KMS-11 (cell line): ENCODE measurements around the gene ATG101.

ENCODE experiments used
- H2AFZ ChIP-seq: fragments of 200-600 bp; sonication (generic); 2 replicates; pipeline ENCODE4 v1.6.1; 2016; ENCODE audit warnings: antibody characterized with exemption, mixed run types, low read depth
- H3K27ac ChIP-seq: fragments of 200-600 bp; sonication (generic); 2 replicates; pipeline ENCODE4 v1.6.1; 2016; ENCODE audit warnings: mild to moderate bottlenecking, mixed run types
- H3K27me3 ChIP-seq: fragments of 200-600 bp; sonication (generic); 2 replicates; pipeline ENCODE4 v1.6.1; 2017; ENCODE audit warnings: mild to moderate bottlenecking, low read depth, mixed run types, moderate library complexity; ENCODE audit not compliant: insufficient read depth
- H3K36me3 ChIP-seq: fragments of 200-600 bp; sonication (generic); 2 replicates; pipeline ENCODE4 v1.6.1; 2017; ENCODE audit warnings: mild to moderate bottlenecking, mixed run types; ENCODE audit not compliant: insufficient read depth
- H3K4me1 ChIP-seq: fragments of 200-600 bp; sonication (generic); 2 replicates; pipeline ENCODE4 v1.6.1; 2016; ENCODE audit warnings: mild to moderate bottlenecking, low read depth, mixed run types; ENCODE audit not compliant: poor library complexity, severe bottlenecking
- H3K4me2 ChIP-seq: fragments of 200-600 bp; sonication (generic); 2 replicates; pipeline ENCODE4 v1.7.0; 2016; ENCODE audit warnings: mild to moderate bottlenecking, mixed run types
- H3K4me3 ChIP-seq: fragments of 200-600 bp; sonication (generic); IDR thresholded peaks from 2 replicates; pipeline ENCODE4 v1.6.1; 2017; ENCODE audit warnings: low read depth, low read length, mixed read lengths; ENCODE audit not compliant: insufficient read depth
- H3K79me2 ChIP-seq: fragments of 200-600 bp; sonication (generic); 2 replicates; pipeline ENCODE4 v1.6.1; 2016; ENCODE audit warnings: low read depth, mixed run types; ENCODE audit not compliant: insufficient read depth
- H3K9ac ChIP-seq: fragments of 200-600 bp; sonication (generic); 2 replicates; pipeline ENCODE4 v1.6.1; 2016; ENCODE audit warnings: mild to moderate bottlenecking, mixed run types
- H4K20me1 ChIP-seq: fragments of 200-600 bp; sonication (generic); 2 replicates; pipeline ENCODE4 v1.6.1; 2016; ENCODE audit warnings: mild to moderate bottlenecking, mixed run types; ENCODE audit not compliant: insufficient read depth
- TF ChIP-seq, protein P1 (sequence below): fragments of 200-600 bp; sonication (generic); conservative IDR thresholded peaks from 2 replicates; pipeline ENCODE4 v1.6.1; 2017; ENCODE audit warnings: low read depth, mild to moderate bottlenecking, antibody characterized with exemption, low read length, moderate library complexity, mixed read lengths

ATG101 gene

DNA sequence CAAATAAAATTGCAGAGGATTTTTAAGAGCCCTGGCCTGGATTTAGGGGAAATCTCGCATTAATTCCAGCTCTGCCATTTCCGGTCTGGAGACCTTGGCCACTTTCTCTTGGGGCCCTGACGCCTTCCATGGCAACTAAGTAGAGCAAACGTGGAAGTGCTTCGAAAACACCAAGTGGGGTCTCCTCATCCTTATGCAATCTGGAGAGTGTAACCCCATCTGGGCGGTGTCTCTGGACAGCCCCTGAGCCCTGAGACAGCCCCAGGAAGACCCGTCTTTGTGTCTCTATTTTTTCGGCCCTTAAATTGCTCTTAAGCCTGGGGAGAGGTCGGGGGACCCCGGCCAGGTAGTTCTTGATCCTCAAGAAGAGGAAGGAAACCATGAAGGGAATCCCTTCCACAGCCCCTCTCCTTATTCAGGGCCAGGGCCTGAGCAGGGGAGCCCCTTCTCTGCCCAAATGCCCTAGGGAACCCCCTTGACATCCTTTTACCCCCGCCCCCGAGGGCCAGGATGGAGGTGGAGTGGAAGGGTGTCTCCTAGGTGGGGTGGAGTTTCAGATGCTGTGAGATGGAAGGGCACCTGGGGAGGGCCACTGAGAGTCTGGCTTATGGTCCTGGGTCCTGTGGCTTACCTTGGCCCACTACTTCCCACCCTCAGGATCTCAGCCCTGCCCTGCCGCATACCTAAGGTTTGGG lies 36.2 kb upstream of the ATG101 start:
- peaks cover 42% of the 10 kb centered on the region for H3K4me1 ChIP-seq
- peak overlapping the region; percentile 74 for H3K9ac ChIP-seq
- peak overlapping the region; percentile 83 for H2AFZ ChIP-seq
- TF ChIP-seq, protein P1, sequence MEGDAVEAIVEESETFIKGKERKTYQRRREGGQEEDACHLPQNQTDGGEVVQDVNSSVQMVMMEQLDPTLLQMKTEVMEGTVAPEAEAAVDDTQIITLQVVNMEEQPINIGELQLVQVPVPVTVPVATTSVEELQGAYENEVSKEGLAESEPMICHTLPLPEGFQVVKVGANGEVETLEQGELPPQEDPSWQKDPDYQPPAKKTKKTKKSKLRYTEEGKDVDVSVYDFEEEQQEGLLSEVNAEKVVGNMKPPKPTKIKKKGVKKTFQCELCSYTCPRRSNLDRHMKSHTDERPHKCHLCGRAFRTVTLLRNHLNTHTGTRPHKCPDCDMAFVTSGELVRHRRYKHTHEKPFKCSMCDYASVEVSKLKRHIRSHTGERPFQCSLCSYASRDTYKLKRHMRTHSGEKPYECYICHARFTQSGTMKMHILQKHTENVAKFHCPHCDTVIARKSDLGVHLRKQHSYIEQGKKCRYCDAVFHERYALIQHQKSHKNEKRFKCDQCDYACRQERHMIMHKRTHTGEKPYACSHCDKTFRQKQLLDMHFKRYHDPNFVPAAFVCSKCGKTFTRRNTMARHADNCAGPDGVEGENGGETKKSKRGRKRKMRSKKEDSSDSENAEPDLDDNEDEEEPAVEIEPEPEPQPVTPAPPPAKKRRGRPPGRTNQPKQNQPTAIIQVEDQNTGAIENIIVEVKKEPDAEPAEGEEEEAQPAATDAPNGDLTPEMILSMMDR, result no peak
- H3K36me3 ChIP-seq, result no peaks in the 10 kb centered on the region
- H4K20me1 ChIP-seq, result no peaks in the 10 kb centered on the region
- H3K79me2 ChIP-seq, result no peaks in the 10 kb centered on the region
- H3K27me3 ChIP-seq, result no peaks in the 10 kb centered on the region
- H3K4me2 ChIP-seq, result peak overlapping the region; percentile 99
- H3K4me3 ChIP-seq, result no peak overlapping the region
- peak overlapping the region; percentile 34; the same call in 1 of the 2 replicates for H3K27ac ChIP-seq

DNA sequence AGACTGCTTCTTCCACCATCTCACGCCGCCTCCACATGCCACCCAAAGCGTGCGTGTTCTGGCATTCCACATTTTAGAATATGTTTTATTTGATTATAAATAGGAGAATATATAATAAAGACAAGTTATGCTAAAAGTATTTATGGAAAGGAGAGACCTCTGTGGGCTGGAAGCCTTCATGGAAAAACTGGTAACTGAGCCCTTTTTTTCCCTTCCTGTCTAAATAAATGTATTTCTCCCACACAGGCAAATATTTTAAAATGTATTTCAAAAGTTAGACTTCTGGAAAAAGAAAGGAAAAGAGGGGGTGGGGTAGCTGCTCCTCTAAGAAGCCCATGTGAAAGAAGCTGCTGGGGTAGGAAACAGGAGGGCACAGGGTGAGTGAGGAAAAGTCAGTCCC lies 34.6 kb upstream of the ATG101 start:
- H2AFZ ChIP-seq, result no peak overlapping the region
- H3K4me1 ChIP-seq, result peaks cover 35% of the 10 kb centered on the region
- no peaks in the 10 kb centered on the region for H3K79me2 ChIP-seq
- no peak overlapping the region for H3K4me3 ChIP-seq
- no peaks in the 10 kb centered on the region for H3K36me3 ChIP-seq
- TF ChIP-seq, protein P1, result no peak
- H3K9ac ChIP-seq, result no peak overlapping the region
- no peaks in the 10 kb centered on the region for H3K27me3 ChIP-seq
- H4K20me1 ChIP-seq, result no peaks in the 10 kb centered on the region
- H3K27ac ChIP-seq, result no peak overlapping the region
- H3K4me2 ChIP-seq, result no peak overlapping the region

DNA sequence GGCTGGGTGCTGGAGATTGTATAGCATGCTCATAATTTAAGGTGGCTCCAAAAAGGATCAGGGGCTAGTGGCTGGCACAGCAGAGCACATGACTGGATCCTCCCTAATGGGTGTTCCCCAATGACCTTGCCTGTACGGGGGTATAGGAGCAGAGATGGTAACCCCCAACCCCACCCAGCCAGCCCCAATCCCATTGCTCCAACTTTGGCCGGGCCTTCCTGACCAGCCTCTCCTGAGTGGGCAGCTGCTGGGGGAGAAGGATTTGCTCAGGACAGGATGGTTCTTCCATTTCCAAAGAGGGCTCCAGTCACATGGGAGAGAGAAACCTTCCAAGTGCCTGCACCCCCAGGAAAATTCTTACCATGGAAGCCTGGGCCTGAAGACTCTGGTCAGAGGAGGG lies 33.9 kb upstream of the ATG101 start:
- no peak overlapping the region for H3K4me2 ChIP-seq
- no peaks in the 10 kb centered on the region for H3K27me3 ChIP-seq
- TF ChIP-seq, protein P1, result no peak
- peaks cover 35% of the 10 kb centered on the region for H3K4me1 ChIP-seq
- H3K27ac ChIP-seq, result no peak overlapping the region
- H3K4me3 ChIP-seq, result no peak overlapping the region
- H4K20me1 ChIP-seq, result no peaks in the 10 kb centered on the region
- no peak overlapping the region for H3K9ac ChIP-seq
- no peak overlapping the region for H2AFZ ChIP-seq
- no peaks in the 10 kb centered on the region for H3K79me2 ChIP-seq
- no peaks in the 10 kb centered on the region for H3K36me3 ChIP-seq

DNA sequence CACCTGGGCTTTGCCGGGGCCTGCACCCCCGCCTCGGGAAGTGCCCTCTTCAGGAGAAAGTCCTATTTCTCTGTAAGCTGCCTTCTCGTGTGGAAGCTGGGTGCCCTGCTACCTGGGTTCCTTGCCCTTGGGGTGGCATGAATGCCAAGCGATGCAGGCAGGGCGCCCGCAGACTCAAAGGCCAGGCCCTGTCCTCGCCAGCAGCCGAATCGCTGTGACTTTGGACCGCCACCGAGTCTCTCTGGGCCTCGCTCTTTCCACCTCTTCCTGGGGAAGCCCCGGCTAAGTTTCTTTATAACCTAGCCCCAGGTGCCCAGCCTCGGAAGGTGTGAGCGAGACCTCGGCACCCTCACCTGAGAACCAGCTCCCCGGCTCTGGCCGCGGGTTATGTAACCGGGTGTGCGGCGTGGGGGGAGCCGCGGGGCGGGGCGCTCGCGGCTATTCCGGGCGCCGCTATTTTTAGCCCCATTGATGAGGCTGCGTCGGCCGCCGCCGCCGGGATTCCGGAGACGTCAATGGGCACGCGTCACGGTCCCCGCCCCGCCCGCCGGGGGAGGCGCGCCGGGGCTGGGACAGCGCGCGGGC lies 33.1 kb upstream of the ATG101 start:
- peak overlapping the region; percentile 74 for H3K4me2 ChIP-seq
- peak overlapping the region; percentile 0; the same call in 1 of the 2 replicates for H3K9ac ChIP-seq
- no peaks in the 10 kb centered on the region for H3K27me3 ChIP-seq
- TF ChIP-seq, protein P1, result no peak
- H3K36me3 ChIP-seq, result no peaks in the 10 kb centered on the region
- H3K27ac ChIP-seq, result 0 out of 2 replicates have a peak overlapping the region, but pooled peaks have one; percentile 2
- peak overlapping the region; percentile 68 for H2AFZ ChIP-seq
- no peak overlapping the region for H3K4me3 ChIP-seq
- H3K79me2 ChIP-seq, result no peaks in the 10 kb centered on the region
- H3K4me1 ChIP-seq, result peaks cover 35% of the 10 kb centered on the region
- no peaks in the 10 kb centered on the region for H4K20me1 ChIP-seq
